Activated CD8-positive, alpha-beta memory T cell treated with anti-CD3 and anti-CD28 coated beads for 48 hours (primary cell): Measurements from ENCODE around the gene RBP7.

Experiments used
- DNase-seq, 3 experiments: peaks; one replicate each; pipeline ENCODE4 v3.0.0-alpha.2; 2020; ENCODE audit warnings: low read depth in 2 of 3, low spot score in 2 of 3

The RBP7 gene

GRCh38 chr1:10064416-10065343 lies 67.7 kb downstream of the RBP7 start:
- DNase-seq: no peak

GRCh38 chr1:10065344-10065685 lies 68.3 kb downstream of the RBP7 start:
- DNase-seq: no peak
